ENCODE results near the gene HIPK2.

GRCh38 chr7:139771001-139771956 is 6.5 kb downstream of the HIPK2 start:
- TF ChIP-seq, protein P1, sequence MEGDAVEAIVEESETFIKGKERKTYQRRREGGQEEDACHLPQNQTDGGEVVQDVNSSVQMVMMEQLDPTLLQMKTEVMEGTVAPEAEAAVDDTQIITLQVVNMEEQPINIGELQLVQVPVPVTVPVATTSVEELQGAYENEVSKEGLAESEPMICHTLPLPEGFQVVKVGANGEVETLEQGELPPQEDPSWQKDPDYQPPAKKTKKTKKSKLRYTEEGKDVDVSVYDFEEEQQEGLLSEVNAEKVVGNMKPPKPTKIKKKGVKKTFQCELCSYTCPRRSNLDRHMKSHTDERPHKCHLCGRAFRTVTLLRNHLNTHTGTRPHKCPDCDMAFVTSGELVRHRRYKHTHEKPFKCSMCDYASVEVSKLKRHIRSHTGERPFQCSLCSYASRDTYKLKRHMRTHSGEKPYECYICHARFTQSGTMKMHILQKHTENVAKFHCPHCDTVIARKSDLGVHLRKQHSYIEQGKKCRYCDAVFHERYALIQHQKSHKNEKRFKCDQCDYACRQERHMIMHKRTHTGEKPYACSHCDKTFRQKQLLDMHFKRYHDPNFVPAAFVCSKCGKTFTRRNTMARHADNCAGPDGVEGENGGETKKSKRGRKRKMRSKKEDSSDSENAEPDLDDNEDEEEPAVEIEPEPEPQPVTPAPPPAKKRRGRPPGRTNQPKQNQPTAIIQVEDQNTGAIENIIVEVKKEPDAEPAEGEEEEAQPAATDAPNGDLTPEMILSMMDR (IDR thresholded peaks at IDR 0.05) = no peak
- TF ChIP-seq POLR2AphosphoS5 (IDR thresholded peaks at IDR 0.05) = no peak
- no peak for TF ChIP-seq EP300 (IDR thresholded peaks at IDR 0.05)
- no peak for TF ChIP-seq POLR2A (IDR thresholded peaks at IDR 0.05)
